ENCODE measurements around the gene LRMDA. TPM values are rescaled to one million over a fixed set of nuclear protein-coding genes. Genes with fewer than 3 reads are reported as not detected.
"Not testable (repeated sequence)": the region's sequence is repeated elsewhere in the genome, so short reads cannot be mapped to it uniquely, and the experiment has no call there.

The LRMDA gene
- total RNA-seq, 6 experiments from 2014 or later = 0.32 TPM; not detected in 5

- no peaks in the 10 kb centered on the region for H3K9me3 Mint-ChIP-seq
- no peak for DNase-seq
Observed at GRCh38 chr10:75512203-75512933, 80.9 kb downstream of the LRMDA start.

GRCh38 chr10:75513292-75513885 is 82.0 kb downstream of the LRMDA start:
- no peaks in the 10 kb centered on the region for H3K4me1 Mint-ChIP-seq (ENCODE audit: low read depth)
- no peak overlapping the region for H3K4me3 Mint-ChIP-seq
- no peak for TF ChIP-seq CTCF (IDR thresholded peaks at IDR 0.05)
- DNase-seq = no peak
- no peaks in the 10 kb centered on the region for H3K9me3 Mint-ChIP-seq
- H3K27ac Mint-ChIP-seq = no peak overlapping the region
- H3K27me3 Mint-ChIP-seq (ENCODE audit: insufficient read depth) = peaks cover 2% of the 10 kb centered on the region
- no peaks in the 10 kb centered on the region for H3K36me3 Mint-ChIP-seq (ENCODE audit: low read depth)

More at GRCh38 chr10:75512203-75512933, 80.9 kb downstream of the LRMDA start:
- H3K4me1 Mint-ChIP-seq (ENCODE audit: low read depth) = no peaks in the 10 kb centered on the region
- peaks cover 2% of the 10 kb centered on the region for H3K27me3 Mint-ChIP-seq (ENCODE audit: insufficient read depth)
- H3K27ac Mint-ChIP-seq = no peak overlapping the region
- H3K4me3 Mint-ChIP-seq = no peak overlapping the region
- TF ChIP-seq CTCF (IDR thresholded peaks at IDR 0.05) = no peak
- no peaks in the 10 kb centered on the region for H3K36me3 Mint-ChIP-seq (ENCODE audit: low read depth)

- no peaks in the 10 kb centered on the region for H3K36me3 Mint-ChIP-seq (ENCODE audit: low read depth)
- H3K4me3 Mint-ChIP-seq = no peak overlapping the region
- TF ChIP-seq CTCF (IDR thresholded peaks at IDR 0.05) = no peak
- no peak overlapping the region for H3K27ac Mint-ChIP-seq
- H3K27me3 Mint-ChIP-seq (ENCODE audit: insufficient read depth) = peaks cover 2% of the 10 kb centered on the region
- no peaks in the 10 kb centered on the region for H3K4me1 Mint-ChIP-seq (ENCODE audit: low read depth)
- no peak for DNase-seq
- no peaks in the 10 kb centered on the region for H3K9me3 Mint-ChIP-seq
Observed at GRCh38 chr10:75514830-75515229, 83.4 kb downstream of the LRMDA start.

GRCh38 chr10:75516154-75516553 is 84.7 kb downstream of the LRMDA start:
- H3K4me1 Mint-ChIP-seq (ENCODE audit: low read depth); H3K27ac Mint-ChIP-seq; H3K9me3 Mint-ChIP-seq; H3K36me3 Mint-ChIP-seq (ENCODE audit: low read depth); H3K4me3 Mint-ChIP-seq; DNase-seq; H3K27me3 Mint-ChIP-seq (ENCODE audit: insufficient read depth): not testable (repeated sequence)

- not testable (repeated sequence) for H3K27ac Mint-ChIP-seq; H3K9me3 Mint-ChIP-seq; H3K27me3 Mint-ChIP-seq (ENCODE audit: insufficient read depth); H3K4me1 Mint-ChIP-seq (ENCODE audit: low read depth); DNase-seq; H3K4me3 Mint-ChIP-seq; H3K36me3 Mint-ChIP-seq (ENCODE audit: low read depth)
Observed at GRCh38 chr10:75519213-75519612, 87.8 kb downstream of the LRMDA start.

- H3K4me3 Mint-ChIP-seq; H3K4me1 Mint-ChIP-seq (ENCODE audit: low read depth); DNase-seq; H3K27ac Mint-ChIP-seq; H3K27me3 Mint-ChIP-seq (ENCODE audit: insufficient read depth); H3K36me3 Mint-ChIP-seq (ENCODE audit: low read depth); H3K9me3 Mint-ChIP-seq: not testable (repeated sequence)
Observed at GRCh38 chr10:75521194-75521829, 89.9 kb downstream of the LRMDA start.

- Mint-ChIP-seq H3K9me3 (0 out of 2 replicates have a peak, but pooled peaks cover 3% of the 10 kb centered on the region), H3K4me1 (ENCODE audit: low read depth) (no peaks in the 10 kb centered on the region), H3K36me3 (ENCODE audit: low read depth) (no peaks in the 10 kb centered on the region), H3K4me3 (no peak overlapping the region), H3K27me3 (ENCODE audit: insufficient read depth) (no peaks in the 10 kb centered on the region; the same call in 1 of the 2 replicates), H3K27ac (no peak overlapping the region)
- no peak for TF ChIP-seq CTCF (IDR thresholded peaks at IDR 0.05)
- DNase-seq = no peak
Observed at GRCh38 chr10:75525067-75525466, 93.6 kb downstream of the LRMDA start.
